K562 (cell line): Measurements from ENCODE around the gene GRIK1. TPM values are rescaled to one million over a fixed set of nuclear protein-coding genes. Genes with fewer than 3 reads are reported as not detected.

ENCODE experiments used
- CC2D1A ChIP-seq: fragments of 450-650 bp; IDR thresholded peaks from 2 replicates; pipeline ENCODE4 v1.6.1; 2017; ENCODE audit warnings: mild to moderate bottlenecking
- CEBPZ ChIP-seq: fragments of 150-350 bp; IDR thresholded peaks from 2 replicates; pipeline ENCODE4 v1.6.1; 2014; ENCODE audit warnings: low read depth, mild to moderate bottlenecking, low read length, borderline replicate concordance
- CREB1 ChIP-seq, 2 experiments: sonication (generic) in 1 of 2; formaldehyde crosslinking in 1 of 2; IDR thresholded peaks; 2 replicates each; pipeline versions ENCODE4 v1.6.1 to v1.8.0; 2012 to 2022; ENCODE audit warnings: inconsistent platforms in 1 of 2, mild to moderate bottlenecking in 1 of 2, missing genetic modification reagents in 1 of 2, moderate library complexity in 1 of 2
- DEAF1 ChIP-seq: fragments of 450-650 bp; formaldehyde crosslinking; IDR thresholded peaks from 2 replicates; pipeline ENCODE4 v1.4.0; 2020; ENCODE audit warnings: mild to moderate bottlenecking, moderate library complexity
- ELF2 ChIP-seq: fragments of 250-450 bp; sonication (Bioruptor Pico); IDR thresholded peaks from 2 replicates; pipeline ENCODE4 v1.5.0; 2021; ENCODE audit warnings: mild to moderate bottlenecking
- ERF ChIP-seq: fragments of 450-650 bp; formaldehyde crosslinking; IDR thresholded peaks from 2 replicates; pipeline ENCODE4 v1.4.0; 2020; ENCODE audit warnings: mild to moderate bottlenecking, mixed read lengths
- KLF16 ChIP-seq: IDR thresholded peaks from 2 replicates; pipeline ENCODE4 v1.6.1; 2016; ENCODE audit warnings: antibody characterized with exemption
- MCM5 ChIP-seq: fragments of 450-650 bp; IDR thresholded peaks from 2 replicates; pipeline ENCODE4 v1.6.1; 2016; ENCODE audit warnings: low read depth
- MTA3 ChIP-seq: fragments of 450-650 bp; formaldehyde crosslinking; IDR thresholded peaks from 2 replicates; pipeline ENCODE4 v1.6.1; 2017; ENCODE audit warnings: mild to moderate bottlenecking, borderline replicate concordance
- NR2F6 ChIP-seq: fragments of 450-650 bp; formaldehyde crosslinking; IDR thresholded peaks from 2 replicates; pipeline ENCODE4 v1.4.0; 2020; ENCODE audit warnings: mild to moderate bottlenecking
- RBFOX2 ChIP-seq: fragments of 200-400 bp; formaldehyde crosslinking; IDR thresholded peaks from 2 replicates; pipeline ENCODE4 v1.6.1; 2017; ENCODE audit warnings: low read depth, mild to moderate bottlenecking, low read length, moderate library complexity
- UBTF ChIP-seq, 2 experiments: IDR thresholded peaks; 2 replicates each; pipeline ENCODE4 v1.6.1; 2012; ENCODE audit warnings: improper control_type of control experiment in 2 of 2, low read depth in 2 of 2, low read length in 2 of 2, borderline replicate concordance in 1 of 2
- VEZF1 ChIP-seq: fragments of 200-800 bp; sonication (Bioruptor generic); IDR thresholded peaks from 2 replicates; pipeline ENCODE4 v1.6.1; 2017; ENCODE audit warnings: missing genetic modification characterization, missing compliant biosample characterization
- ZNF134 ChIP-seq: fragments of 250-450 bp; sonication (Bioruptor Pico); conservative IDR thresholded peaks from 2 replicates; pipeline ENCODE4 v1.4.0; 2020
- ZNF511 ChIP-seq: sonication (generic); formaldehyde crosslinking; IDR thresholded peaks from 2 replicates; pipeline ENCODE4 v1.8.0; 2022; ENCODE audit warnings: mild to moderate bottlenecking, missing genetic modification reagents
- ZNF589 ChIP-seq: fragments of 200-800 bp; sonication (Bioruptor generic); IDR thresholded peaks from 2 replicates; pipeline ENCODE4 v1.6.1; 2016; ENCODE audit warnings: low read depth, missing genetic modification characterization, missing compliant biosample characterization
- ZNF830 ChIP-seq: fragments of 250-450 bp; sonication (Bioruptor Pico); IDR thresholded peaks from 2 replicates; pipeline ENCODE4 v1.5.0; 2021; ENCODE audit warnings: mild to moderate bottlenecking
- polyA plus RNA-seq, 8 experiments: library from polyadenylated mRNA; depleted of rRNA in 4 of 8; stranded (reverse) in 5 of 8; unstranded in 3 of 8; fragments of >200 nt; fragmentation: Nextera tagmentation in 2 of 8; fragmentation: Illumina TruSeq in 1 of 8; extraction: Ambion mirVana in 2 of 8; extraction: Trizol in 1 of 8; gene quantifications; 2 replicates each; pipeline versions ENCODE4 v1.2.1 to v1.2.3, GENCODE V29; 2011 to 2014; ENCODE audit warnings: inconsistent platforms in 1 of 8, missing spikeins in 1 of 8
- total RNA-seq, 7 experiments: library from RNA; depleted of rRNA in 6 of 7; stranded (reverse); fragments of >200 nt in 6 of 7; fragmentation: Illumina TruSeq in 2 of 7; extraction: Trizol in 2 of 7; gene quantifications; 2 replicates each; pipeline versions ENCODE4 v1.2.1 to v1.2.3, GENCODE V29; 2011 to 2021; ENCODE audit warnings: low replicate concordance in 1 of 7

The GRIK1 gene
- total and polyA plus RNA-seq, 9 of the 15 experiments (the other 6 are each of a cell fraction or from before 2014, with no cell fraction given), result 0.17 to 2.8 (median 0.53) TPM

GRCh38 chr21:29647353-29647781, 292.4 kb downstream of the GRIK1 start (continued):
- TF ChIP-seq CC2D1A (peak; percentile 87; the same call in 1 of the 2 replicates), ZNF830 (CRISPR knock-in tag) (no peak), MTA3 (peak; percentile 96), VEZF1 (CRISPR knock-in tag) (peak; percentile 52), NR2F6 (CRISPR knock-in tag) (no peak), ELF2 (no peak), MCM5 (no peak), ZNF589 (peak; percentile 86), UBTF (IDR thresholded peaks at IDR 0.05; ENCODE audit: borderline replicate concordance in 1 of 2, low read depth in 2 of 2, low read length in 2 of 2) (0 out of 4 replicates have a peak, but pooled peaks of 1 of the 2 experiments have one; percentile 55), CEBPZ (no peak), ZNF511 (no peak), DEAF1 (CRISPR knock-in tag) (no peak), ZNF134 (CRISPR knock-in tag) (peak; percentile 65; the same call in 1 of the 2 replicates), ERF (0 out of 2 replicates have a peak, but pooled peaks have one; percentile 19), KLF16 (peak; percentile 48; the same call in 1 of the 2 replicates), RBFOX2 (peak; percentile 38; the same call in 1 of the 2 replicates), CREB1 (IDR thresholded peaks at IDR 0.05) (peak; percentile 95), CREB1 (CRISPR knock-in tag; IDR thresholded peaks at IDR 0.05) (peak; percentile 91)
